CD4-positive, alpha-beta memory T cell (primary cell): ENCODE measurements around the gene SIGLEC12. TPM values are rescaled to one million over a fixed set of nuclear protein-coding genes. Genes with fewer than 3 reads are reported as not detected.
A peak's percentile ranks its signal among the peaks of the same experiment; 100 is the strongest.
"Not testable (repeated sequence)": the region's sequence is repeated elsewhere in the genome, so short reads cannot be mapped to it uniquely, and the experiment has no call there.

Experiments
- CTCF ChIA-PET: fragments of 350-600 bp; sonication (Branson Sonifier 250); formaldehyde crosslinking; loops from one replicate; lab custom pipeline; 2021; ENCODE audit warnings: inconsistent platforms; ENCODE audit not compliant: partially characterized antibody; lab: Charles Lee
- POLR2A ChIA-PET: fragments of 350-600 bp; sonication (Branson Sonifier 250); formaldehyde crosslinking; loops from one replicate; lab custom pipeline; 2021; ENCODE audit not compliant: partially characterized antibody; lab: Charles Lee
- DNase-seq, 5 donors: peaks; one replicate each; pipeline versions ENCODE4 v3.0.0 to v3.0.0-alpha.2; 2020 to 2022; ENCODE audit warnings: mixed read lengths in 1 of 5
- H3K27ac ChIP-seq: one replicate; pipeline ENCODE4 v1.7.0; 2013; ENCODE audit warnings: low read depth, low read length
- H3K27me3 ChIP-seq: 2 replicates; pipeline ENCODE4 v1.7.0; 2013; ENCODE audit warnings: mild to moderate bottlenecking, low read length, moderate library complexity; ENCODE audit not compliant: insufficient read depth
- H3K36me3 ChIP-seq: 2 replicates; pipeline ENCODE4 v1.7.0; 2013; ENCODE audit warnings: mild to moderate bottlenecking, low read length, moderate library complexity; ENCODE audit not compliant: insufficient read depth
- H3K4me1 ChIP-seq: 2 replicates; pipeline ENCODE4 v1.7.0; 2013; ENCODE audit warnings: mild to moderate bottlenecking, low read length, moderate library complexity; ENCODE audit not compliant: insufficient read depth
- H3K4me3 ChIP-seq, 2 donors: one replicate each; pipeline ENCODE4 v1.7.0; 2013; ENCODE audit warnings: low read length in 2 of 2, mild to moderate bottlenecking in 1 of 2
- H3K9me3 ChIP-seq, 2 donors: one replicate each; pipeline ENCODE4 v1.7.0; 2013; ENCODE audit warnings: low read length in 2 of 2, control low read depth in 1 of 2; ENCODE audit not compliant: control insufficient read depth in 1 of 2
- H3K27ac Mint-ChIP-seq, 7 donors: one replicate each; pipeline ENCODE4 v1.8.0; 2020 to 2021; ENCODE audit warnings: mixed read lengths in 7 of 7, mild to moderate bottlenecking in 6 of 7, inconsistent platforms in 3 of 7, moderate library complexity in 3 of 7
- H3K27me3 Mint-ChIP-seq, 2 donors: one replicate each; pipeline ENCODE4 v1.8.0; 2020 to 2021; ENCODE audit warnings: mixed read lengths in 2 of 2
- H3K36me3 Mint-ChIP-seq, 2 donors: one replicate each; pipeline ENCODE4 v1.8.0; 2020 to 2021; ENCODE audit warnings: mixed read lengths in 2 of 2, inconsistent platforms in 1 of 2, mild to moderate bottlenecking in 1 of 2
- H3K4me1 Mint-ChIP-seq, 4 donors: one replicate each; pipeline ENCODE4 v1.8.0; 2020 to 2021; ENCODE audit warnings: mixed read lengths in 4 of 4, mild to moderate bottlenecking in 1 of 4
- H3K4me3 Mint-ChIP-seq, 8 donors: one replicate each; pipeline ENCODE4 v1.8.0; 2020 to 2021; ENCODE audit warnings: mixed read lengths in 8 of 8, mild to moderate bottlenecking in 7 of 8, moderate library complexity in 6 of 8, inconsistent platforms in 3 of 8
- H3K9me3 Mint-ChIP-seq, 8 donors: one replicate each; pipeline ENCODE4 v1.8.0; 2020 to 2021; ENCODE audit warnings: mixed read lengths in 8 of 8, mild to moderate bottlenecking in 5 of 8, inconsistent platforms in 3 of 8, moderate library complexity in 1 of 8
- intact Hi-C: fragments of 100-400 bp; cut with micrococcal nuclease; formaldehyde crosslinking; loops from one replicate; pipeline ENCODE4 v1.15.1; 2023
- polyA plus RNA-seq, 2 donors: library from polyadenylated mRNA; unstranded; fragments of 300-500 nt; fragmentation: Illumina TruSeq; gene quantifications; one replicate each; pipeline ENCODE4 v1.2.3, GENCODE V29; 2021
- total RNA-seq, 2 experiments: library from RNA; stranded (reverse); gene quantifications; one replicate each; pipeline ENCODE4 v1.2.3, GENCODE V29; 2021

SIGLEC12 gene
- total and polyA plus RNA-seq, 4 experiments from 2014 or later = not detected

- H3K4me1 ChIP-seq = no peaks in the 10 kb centered on the region
- no peak overlapping the region for H3K4me3 Mint-ChIP-seq
- DNase-seq = no peak
- POLR2A ChIA-PET = no interaction called here
- no peaks in the 10 kb centered on the region for H3K36me3 ChIP-seq
- CTCF ChIA-PET = interaction anchor here (2.4 kb wide), 1 partner anchor 9 kb away, joined by 11 read pairs; no protein-coding TSS in a partner anchor
- intact Hi-C loops = no loop called here
- H3K9me3 ChIP-seq = no peaks in the 10 kb centered on the region
- H3K27me3 ChIP-seq = no peaks in the 10 kb centered on the region
- no peak overlapping the region for H3K4me3 ChIP-seq
- H3K36me3 Mint-ChIP-seq = no peaks in the 10 kb centered on the region
- peaks cover 5 to 9% of the 10 kb centered on the region in 2 donors for H3K27me3 Mint-ChIP-seq
- H3K27ac Mint-ChIP-seq = no peak overlapping the region
- H3K27ac ChIP-seq = no peak overlapping the region
- H3K9me3 Mint-ChIP-seq = peaks cover 0 to 8% (median 0%) of the 10 kb centered on the region in 8 donors
- no peaks in the 10 kb centered on the region for H3K4me1 Mint-ChIP-seq
Observed at GRCh38 chr19:51507640-51508058, 6.0 kb upstream of the SIGLEC12 start.

DNA sequence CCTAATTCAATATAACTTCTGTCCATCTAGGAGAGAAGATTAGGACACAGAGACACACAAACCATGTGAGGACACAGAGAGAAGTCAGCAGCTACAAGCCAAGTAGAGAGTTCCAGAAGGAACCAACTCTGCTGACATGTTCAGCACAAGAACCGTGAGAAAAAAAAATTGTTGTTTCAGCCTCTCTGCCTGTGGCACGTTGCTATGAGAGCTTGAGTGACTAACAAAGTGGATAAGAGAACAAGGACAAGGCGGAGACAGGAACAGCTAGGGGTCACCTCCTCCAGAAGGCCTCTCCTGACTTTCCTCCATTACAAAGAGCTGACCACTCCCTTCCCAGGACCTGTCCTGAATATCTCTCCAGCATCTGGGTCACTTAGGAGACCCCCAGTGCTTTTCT, 5.6 kb upstream of the SIGLEC12 start:
- H3K27ac ChIP-seq = no peak overlapping the region
- H3K9me3 ChIP-seq = no peaks in the 10 kb centered on the region
- ChIA-PET POLR2A (no interaction called here), CTCF (interaction anchor here (2.4 kb wide), 1 partner anchor 9 kb away, joined by 11 read pairs; no protein-coding TSS in a partner anchor)
- Mint-ChIP-seq H3K9me3 (peaks cover 0 to 8% (median 0%) of the 10 kb centered on the region in 8 donors), H3K27ac (no peak overlapping the region), H3K4me1 (no peaks in the 10 kb centered on the region), H3K4me3 (no peak overlapping the region), H3K36me3 (no peaks in the 10 kb centered on the region), H3K27me3 (peaks cover 5 to 9% of the 10 kb centered on the region in 2 donors)
- no peaks in the 10 kb centered on the region for H3K27me3 ChIP-seq
- intact Hi-C loops = no loop called here
- H3K4me1 ChIP-seq = no peaks in the 10 kb centered on the region
- H3K36me3 ChIP-seq = no peaks in the 10 kb centered on the region
- no peak for DNase-seq
- H3K4me3 ChIP-seq = no peak overlapping the region

DNA sequence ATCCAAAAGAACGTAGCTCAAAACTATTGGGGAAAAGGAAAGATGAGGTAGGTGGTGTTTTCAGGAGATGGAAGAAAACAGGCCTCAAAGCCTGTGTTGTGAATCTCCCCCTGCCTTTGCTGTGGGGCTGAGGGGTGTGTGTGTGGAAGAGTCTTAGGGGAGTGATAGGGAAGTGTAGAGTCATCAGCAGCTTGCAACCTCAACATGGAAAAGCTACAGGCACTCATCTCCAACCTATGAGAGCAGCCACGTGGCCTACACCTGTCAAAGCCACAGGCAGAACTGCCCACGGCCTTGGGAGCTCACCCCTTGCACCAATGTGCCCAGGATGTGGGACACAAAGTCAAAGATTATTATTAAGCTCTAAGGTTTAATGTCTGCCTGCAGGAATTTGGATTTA, 4.3 kb upstream of the SIGLEC12 start:
- Mint-ChIP-seq H3K36me3 (no peaks in the 10 kb centered on the region), H3K27ac (no peak overlapping the region), H3K27me3 (peaks cover 3 to 4% of the 10 kb centered on the region in 2 donors), H3K4me1 (peaks cover 0 to 6% (median 2%) of the 10 kb centered on the region in 4 donors), H3K9me3 (peaks cover 0 to 8% (median 0%) of the 10 kb centered on the region in 8 donors), H3K4me3 (no peak overlapping the region)
- Histone ChIP-seq H3K27ac (no peak overlapping the region), H3K27me3 (no peaks in the 10 kb centered on the region), H3K4me3 (no peak overlapping the region), H3K9me3 (no peaks in the 10 kb centered on the region), H3K4me1 (peaks cover 6% of the 10 kb centered on the region), H3K36me3 (no peaks in the 10 kb centered on the region)
- ChIA-PET POLR2A (no interaction called here), CTCF (interaction anchor here (2.4 kb wide), 1 partner anchor 10 kb away, joined by 11 read pairs; no protein-coding TSS in a partner anchor)
- DNase-seq = no peak
- intact Hi-C loops = no loop called here

- Mint-ChIP-seq H3K27ac (no peak overlapping the region), H3K27me3 (peaks cover 2% of the 10 kb centered on the region in 2 donors), H3K9me3 (peaks cover 0 to 8% (median 0%) of the 10 kb centered on the region in 8 donors), H3K4me3 (no peak overlapping the region), H3K36me3 (no peaks in the 10 kb centered on the region), H3K4me1 (peaks cover 0 to 6% (median 2%) of the 10 kb centered on the region in 4 donors)
- DNase-seq = no peak
- intact Hi-C loops = no loop called here
- ChIA-PET POLR2A (no interaction called here), CTCF (interaction anchor here (1.2 kb wide), 1 partner anchor 83 kb away, joined by 3 read pairs; no protein-coding TSS in a partner anchor)
- Histone ChIP-seq H3K9me3 (no peaks in the 10 kb centered on the region), H3K4me3 (no peak overlapping the region), H3K27me3 (no peaks in the 10 kb centered on the region), H3K27ac (no peak overlapping the region), H3K36me3 (no peaks in the 10 kb centered on the region), H3K4me1 (peaks cover 6% of the 10 kb centered on the region)
Observed at GRCh38 chr19:51503896-51504295, 2.3 kb upstream of the SIGLEC12 start.

DNA sequence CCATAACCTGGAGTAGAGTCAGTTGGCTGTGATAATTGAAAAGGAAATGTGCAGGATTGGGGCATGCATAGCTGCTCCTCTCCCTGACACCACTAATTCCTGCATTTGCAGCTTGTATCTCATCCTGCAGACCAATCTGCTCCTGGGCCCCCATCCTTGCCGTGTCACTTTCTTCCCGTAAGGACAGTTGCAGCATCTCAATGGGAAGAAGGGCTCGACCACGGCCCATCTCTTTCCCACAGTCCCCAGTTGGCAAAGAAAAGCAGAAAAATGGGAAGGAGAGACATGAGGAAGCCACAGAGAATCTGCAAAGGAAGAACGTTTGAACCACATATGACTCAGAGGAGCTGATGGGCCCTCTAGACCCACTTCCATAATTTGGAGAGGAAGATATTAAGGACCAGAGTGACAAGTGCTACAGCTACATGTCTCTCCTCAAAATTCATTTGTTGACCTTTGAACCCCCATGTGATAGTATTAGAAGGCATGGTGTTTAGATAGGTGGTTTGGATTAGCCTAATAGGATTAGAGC, 1.8 kb upstream of the SIGLEC12 start:
- no peaks in the 10 kb centered on the region for H3K27me3 ChIP-seq
- no peaks in the 10 kb centered on the region for H3K36me3 Mint-ChIP-seq
- H3K4me1 Mint-ChIP-seq = peaks cover 0 to 6% (median 2%) of the 10 kb centered on the region in 4 donors
- H3K9me3 ChIP-seq = no peaks in the 10 kb centered on the region
- no peaks in the 10 kb centered on the region for H3K36me3 ChIP-seq
- H3K27me3 Mint-ChIP-seq = peaks cover 2 to 4% of the 10 kb centered on the region in 2 donors
- POLR2A ChIA-PET = no interaction called here
- peaks cover 6% of the 10 kb centered on the region for H3K4me1 ChIP-seq
- no peak overlapping the region for H3K27ac Mint-ChIP-seq
- H3K9me3 Mint-ChIP-seq = peaks cover 0 to 8% (median 0%) of the 10 kb centered on the region in 8 donors
- no peak overlapping the region for H3K4me3 Mint-ChIP-seq
- no peak overlapping the region for H3K27ac ChIP-seq
- CTCF ChIA-PET = interaction anchor here (0.7 to 1.1 kb wide), 2 partner anchors 11 to 12 kb away, joined by 3 read pairs; no protein-coding TSS in a partner anchor
- intact Hi-C loops = no loop called here
- no peak overlapping the region for H3K4me3 ChIP-seq
- no peak for DNase-seq

DNA sequence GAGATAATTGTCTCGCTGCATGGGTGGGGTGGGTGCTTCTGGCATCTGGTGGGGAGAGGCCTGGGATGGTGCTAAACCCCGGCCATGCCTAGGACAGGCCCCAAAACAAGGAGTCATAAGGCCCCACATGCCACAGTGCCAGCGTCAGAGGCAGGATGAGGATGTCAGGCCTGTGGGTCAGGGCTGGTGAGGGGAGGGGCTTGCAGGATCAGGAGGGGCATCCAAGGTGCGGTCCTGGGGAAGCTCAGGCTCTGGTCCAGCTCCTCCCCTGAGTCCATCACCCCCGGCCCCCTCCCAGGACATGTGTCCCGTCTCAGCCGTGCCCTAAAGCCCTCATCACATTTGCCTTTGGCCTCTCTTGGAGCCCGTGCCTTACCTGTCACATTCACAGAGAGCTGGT, 669 bp downstream of the SIGLEC12 start:
- H3K4me1 ChIP-seq, H3K27me3 ChIP-seq, H3K9me3 Mint-ChIP-seq, CTCF ChIA-PET, H3K27ac ChIP-seq, H3K4me1 Mint-ChIP-seq, H3K9me3 ChIP-seq, H3K4me3 ChIP-seq, H3K36me3 ChIP-seq, DNase-seq, intact Hi-C loops, H3K36me3 Mint-ChIP-seq, H3K4me3 Mint-ChIP-seq, H3K27me3 Mint-ChIP-seq, POLR2A ChIA-PET: not testable (repeated sequence)
- peak overlapping the region in 1 of 7 donors; percentile 6 for H3K27ac Mint-ChIP-seq

GRCh38 chr19:51497666-51498065, 3.9 kb downstream of the SIGLEC12 start:
- Histone ChIP-seq H3K9me3 (no peaks in the 10 kb centered on the region), H3K4me3 (no peak overlapping the region), H3K27ac (no peak overlapping the region), H3K27me3 (no peaks in the 10 kb centered on the region), H3K36me3 (no peaks in the 10 kb centered on the region), H3K4me1 (peaks cover 6% of the 10 kb centered on the region)
- H3K4me3 Mint-ChIP-seq = no peak overlapping the region
- H3K9me3 Mint-ChIP-seq = peaks cover 0 to 4% (median 0%) of the 10 kb centered on the region in 8 donors
- peaks cover 14 to 20% of the 10 kb centered on the region in 2 donors for H3K27me3 Mint-ChIP-seq
- peaks cover 0 to 6% (median 2%) of the 10 kb centered on the region in 4 donors for H3K4me1 Mint-ChIP-seq
- no peak overlapping the region for H3K27ac Mint-ChIP-seq
- no peak for DNase-seq
- intact Hi-C loops = no loop called here
- ChIA-PET POLR2A (no interaction called here), CTCF (interaction anchor here (1.4 kb wide), 1 partner anchor 25 kb away, joined by 5 read pairs; no protein-coding TSS in a partner anchor)
- no peaks in the 10 kb centered on the region for H3K36me3 Mint-ChIP-seq
